Activated CD4-positive, alpha-beta T cell treated with anti-CD3 and anti-CD28 coated beads, Interleukin-2, amount 10 ng/mL, durations not matched to agents 24 days and 14 days (primary cell): ENCODE measurements around the gene PDIA2. TPM values are rescaled to one million over a fixed set of nuclear protein-coding genes. Genes with fewer than 3 reads are reported as not detected.

ENCODE experiments used
- DNase-seq: peaks from one replicate; pipeline ENCODE4 v3.0.0; 2022
- H3K27ac Mint-ChIP-seq: one replicate; pipeline ENCODE4 v1.8.0; 2022; ENCODE audit warnings: mild to moderate bottlenecking, mixed read lengths
- H3K27me3 Mint-ChIP-seq: one replicate; pipeline ENCODE4 v1.8.0; 2022; ENCODE audit warnings: mixed read lengths
- H3K36me3 Mint-ChIP-seq: one replicate; pipeline ENCODE4 v1.8.0; 2022; ENCODE audit warnings: low read depth, mild to moderate bottlenecking, mixed read lengths
- H3K4me1 Mint-ChIP-seq: one replicate; pipeline ENCODE4 v1.8.0; 2021; ENCODE audit warnings: mixed read lengths
- H3K4me3 Mint-ChIP-seq: one replicate; pipeline ENCODE4 v1.8.0; 2022; ENCODE audit warnings: mild to moderate bottlenecking, moderate library complexity, mixed read lengths
- H3K9me3 Mint-ChIP-seq: one replicate; pipeline ENCODE4 v1.8.0; 2021; ENCODE audit warnings: mixed read lengths
- intact Hi-C: fragments of 100-400 bp; cut with micrococcal nuclease; formaldehyde crosslinking; loops from one replicate; pipeline ENCODE4 v1.15.1; 2023
- total RNA-seq: library from RNA; stranded (reverse); gene quantifications from 2 replicates; pipeline ENCODE4 v1.2.3, GENCODE V29; 2022

The PDIA2 gene
- total RNA-seq, 1 donor from 2014 or later = not detected

- H3K36me3 Mint-ChIP-seq = no peaks in the 10 kb centered on the region
- no peak for DNase-seq
- H3K27ac Mint-ChIP-seq = no peak overlapping the region
- peaks cover 29% of the 10 kb centered on the region for H3K27me3 Mint-ChIP-seq
- intact Hi-C loops = no loop called here
- H3K4me3 Mint-ChIP-seq = no peak overlapping the region
- peaks cover 3% of the 10 kb centered on the region for H3K4me1 Mint-ChIP-seq
- H3K9me3 Mint-ChIP-seq = no peaks in the 10 kb centered on the region
Observed at GRCh38 chr16:280005-280460, 2.9 kb upstream of the PDIA2 start.

GRCh38 chr16:280552-280951 is 2.4 kb upstream of the PDIA2 start, which contains the start of gene ARHGDIG:
Gene ARHGDIG, plus strand, starts transcription at chr16:280591. Its CDS starts 90 bp downstream, at chr16:280681.
- H3K36me3 Mint-ChIP-seq = no peaks in the 10 kb centered on the region
- H3K4me1 Mint-ChIP-seq = peaks cover 3% of the 10 kb centered on the region
- H3K27ac Mint-ChIP-seq = no peak within 1 kb of the TSS
- no peaks in the 10 kb centered on the region for H3K9me3 Mint-ChIP-seq
- peaks cover 27% of the 10 kb centered on the region for H3K27me3 Mint-ChIP-seq
- no peak for DNase-seq
- intact Hi-C loops = no loop called here
- H3K4me3 Mint-ChIP-seq = no peak within 1 kb of the TSS

GRCh38 chr16:280991-281659 is 1.8 kb upstream of the PDIA2 start:
- Mint-ChIP-seq H3K9me3 (no peaks in the 10 kb centered on the region), H3K27ac (no peak overlapping the region), H3K4me3 (no peak overlapping the region), H3K27me3 (peaks cover 27% of the 10 kb centered on the region), H3K4me1 (peaks cover 3% of the 10 kb centered on the region), H3K36me3 (no peaks in the 10 kb centered on the region)
- no peak for DNase-seq
- intact Hi-C loops = no loop called here

DNA sequence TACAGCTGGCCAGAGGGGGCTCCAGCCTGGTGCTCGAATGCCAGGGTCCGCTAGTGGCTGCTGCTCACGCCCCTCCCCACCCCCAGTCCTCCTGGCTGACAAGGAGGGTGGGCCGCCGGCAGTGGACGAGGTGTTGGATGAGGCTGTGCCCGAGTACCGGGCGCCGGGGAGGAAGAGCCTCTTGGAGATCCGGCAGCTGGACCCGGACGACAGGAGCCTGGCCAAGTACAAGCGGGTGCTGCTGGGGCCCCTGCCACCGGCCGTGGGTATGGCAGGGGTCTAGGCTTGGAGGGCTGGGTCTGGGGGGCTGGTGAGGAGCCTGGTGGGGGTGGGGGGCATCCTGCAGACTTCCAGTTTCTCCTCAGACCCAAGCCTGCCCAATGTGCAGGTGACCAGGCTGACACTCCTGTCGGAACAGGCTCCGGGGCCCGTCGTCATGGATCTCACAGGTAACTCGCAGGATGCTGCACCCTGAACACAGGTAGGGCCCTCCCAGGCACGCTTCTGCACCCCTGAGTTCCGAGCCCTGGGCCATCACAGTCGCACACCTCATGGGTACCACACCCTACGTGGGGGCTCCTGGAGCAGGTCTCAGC is 1.2 kb upstream of the PDIA2 start:
- Mint-ChIP-seq H3K27me3 (peaks cover 21% of the 10 kb centered on the region), H3K27ac (no peak overlapping the region), H3K4me1 (peaks cover 3% of the 10 kb centered on the region), H3K36me3 (peaks cover 2% of the 10 kb centered on the region), H3K9me3 (no peaks in the 10 kb centered on the region), H3K4me3 (no peak overlapping the region)
- no peak for DNase-seq
- intact Hi-C loops = no loop called here

- no peak for DNase-seq
- Mint-ChIP-seq H3K4me3 (no peak overlapping the region), H3K27me3 (peaks cover 14% of the 10 kb centered on the region), H3K9me3 (no peaks in the 10 kb centered on the region), H3K27ac (no peak overlapping the region), H3K36me3 (peaks cover 2% of the 10 kb centered on the region), H3K4me1 (peaks cover 3% of the 10 kb centered on the region)
- intact Hi-C loops = no loop called here
Observed at GRCh38 chr16:282491-282890, 473 bp upstream of the PDIA2 start.

- no peaks in the 10 kb centered on the region for H3K4me1 Mint-ChIP-seq
- peaks cover 4% of the 10 kb centered on the region for H3K36me3 Mint-ChIP-seq
- no peak overlapping the region for H3K4me3 Mint-ChIP-seq
- H3K9me3 Mint-ChIP-seq = no peaks in the 10 kb centered on the region
- H3K27me3 Mint-ChIP-seq = peaks cover 6% of the 10 kb centered on the region
- intact Hi-C loops = no loop called here
- DNase-seq = no peak
- no peak overlapping the region for H3K27ac Mint-ChIP-seq
Observed at GRCh38 chr16:284204-285120, 1.5 kb downstream of the PDIA2 start.

DNA sequence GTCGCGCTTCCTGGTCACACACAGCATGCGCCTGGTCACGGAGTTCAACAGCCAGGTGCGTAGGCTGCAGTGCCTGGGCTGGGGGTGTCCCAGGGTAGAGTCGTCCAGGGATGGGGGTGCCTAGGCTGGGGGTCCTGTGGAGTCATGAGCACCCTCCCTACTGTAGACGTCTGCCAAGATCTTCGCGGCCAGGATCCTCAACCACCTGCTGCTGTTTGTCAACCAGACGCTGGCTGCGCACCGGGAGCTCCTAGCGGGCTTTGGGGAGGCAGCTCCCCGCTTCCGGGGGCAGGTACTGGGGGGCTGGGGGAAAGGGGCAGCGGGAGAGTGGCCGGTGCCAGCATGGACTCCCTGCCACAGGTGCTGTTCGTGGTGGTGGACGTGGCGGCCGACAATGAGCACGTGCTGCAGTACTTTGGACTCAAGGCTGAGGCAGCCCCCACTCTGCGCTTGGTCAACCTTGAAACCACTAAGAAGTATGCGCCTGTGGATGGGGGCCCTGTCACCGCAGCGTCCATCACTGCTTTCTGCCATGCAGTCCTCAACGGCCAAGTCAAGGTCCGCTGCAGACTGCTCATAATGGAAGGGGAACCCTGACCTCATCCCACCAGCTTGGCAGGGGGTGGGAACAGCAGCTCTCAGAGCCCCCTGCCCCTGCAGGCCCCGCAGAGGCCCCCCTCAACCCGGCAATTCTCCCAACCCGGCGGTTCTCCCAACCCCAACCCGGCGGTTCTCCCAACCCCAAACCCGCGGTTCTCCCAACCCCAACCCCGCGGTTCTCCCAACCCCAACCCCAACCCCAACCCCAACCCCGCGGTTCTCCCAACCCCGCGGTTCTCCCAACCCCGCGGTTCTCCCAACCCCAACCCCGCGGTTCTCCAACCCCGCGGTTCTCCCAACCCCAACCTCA is 2.4 kb downstream of the PDIA2 start:
- Mint-ChIP-seq H3K27me3 (peaks cover 6% of the 10 kb centered on the region), H3K4me3 (no peak overlapping the region), H3K9me3 (no peaks in the 10 kb centered on the region), H3K27ac (no peak overlapping the region), H3K36me3 (peaks cover 4% of the 10 kb centered on the region), H3K4me1 (no peaks in the 10 kb centered on the region)
- intact Hi-C loops = no loop called here
- no peak for DNase-seq

DNA sequence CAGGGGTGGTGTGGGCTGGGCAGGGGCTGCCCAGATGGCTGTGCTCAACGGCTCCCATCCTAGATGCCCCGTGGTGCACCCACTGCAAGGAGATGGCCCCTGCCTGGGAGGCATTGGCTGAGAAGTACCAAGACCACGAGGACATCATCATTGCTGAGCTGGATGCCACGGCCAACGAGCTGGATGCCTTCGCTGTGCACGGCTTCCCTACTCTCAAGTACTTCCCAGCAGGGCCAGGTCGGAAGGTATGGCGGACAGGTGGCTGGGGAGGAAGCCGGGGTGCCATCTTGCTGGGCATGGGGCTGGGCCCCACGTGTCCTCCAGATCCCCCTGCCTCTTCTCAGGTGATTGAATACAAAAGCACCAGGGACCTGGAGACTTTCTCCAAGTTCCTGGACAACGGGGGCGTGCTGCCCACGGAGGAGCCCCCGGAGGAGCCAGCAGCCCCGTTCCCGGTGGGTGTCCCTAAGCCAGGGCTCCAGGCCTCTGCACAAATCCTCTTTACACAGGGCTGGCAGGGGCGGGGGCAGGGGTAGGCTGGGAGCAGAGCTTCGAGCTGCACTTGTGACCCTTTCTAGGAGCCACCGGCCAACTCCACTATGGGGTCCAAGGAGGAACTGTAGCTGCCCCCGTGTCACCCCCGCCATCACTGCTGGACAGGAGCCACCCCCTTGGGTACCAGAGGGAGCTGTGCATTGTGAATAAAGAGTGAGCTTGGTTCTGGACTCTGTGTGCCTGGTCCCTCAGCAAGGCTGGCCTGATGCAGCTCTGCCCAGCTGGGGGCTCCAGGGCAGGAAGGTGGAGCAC is 3.7 kb downstream of the PDIA2 start:
- Mint-ChIP-seq H3K27ac (no peak overlapping the region), H3K4me3 (no peak overlapping the region), H3K4me1 (no peaks in the 10 kb centered on the region), H3K27me3 (peaks cover 2% of the 10 kb centered on the region), H3K9me3 (no peaks in the 10 kb centered on the region), H3K36me3 (peaks cover 4% of the 10 kb centered on the region)
- intact Hi-C loops = no loop called here
- no peak for DNase-seq

- Mint-ChIP-seq H3K9me3 (no peaks in the 10 kb centered on the region), H3K27me3 (no peaks in the 10 kb centered on the region), H3K36me3 (peaks cover 4% of the 10 kb centered on the region), H3K27ac (no peak overlapping the region), H3K4me3 (no peak overlapping the region), H3K4me1 (no peaks in the 10 kb centered on the region)
- intact Hi-C loops = no loop called here
- no peak for DNase-seq
Observed at GRCh38 chr16:287298-287811, 4.4 kb downstream of the PDIA2 start.

- Mint-ChIP-seq H3K9me3 (no peaks in the 10 kb centered on the region), H3K4me3 (no peak overlapping the region), H3K27ac (no peak overlapping the region), H3K27me3 (no peaks in the 10 kb centered on the region), H3K4me1 (no peaks in the 10 kb centered on the region), H3K36me3 (peaks cover 10% of the 10 kb centered on the region)
- DNase-seq = no peak
- intact Hi-C loops = no loop called here
Observed at GRCh38 chr16:287981-288920, 5.3 kb downstream of the PDIA2 start.

DNA sequence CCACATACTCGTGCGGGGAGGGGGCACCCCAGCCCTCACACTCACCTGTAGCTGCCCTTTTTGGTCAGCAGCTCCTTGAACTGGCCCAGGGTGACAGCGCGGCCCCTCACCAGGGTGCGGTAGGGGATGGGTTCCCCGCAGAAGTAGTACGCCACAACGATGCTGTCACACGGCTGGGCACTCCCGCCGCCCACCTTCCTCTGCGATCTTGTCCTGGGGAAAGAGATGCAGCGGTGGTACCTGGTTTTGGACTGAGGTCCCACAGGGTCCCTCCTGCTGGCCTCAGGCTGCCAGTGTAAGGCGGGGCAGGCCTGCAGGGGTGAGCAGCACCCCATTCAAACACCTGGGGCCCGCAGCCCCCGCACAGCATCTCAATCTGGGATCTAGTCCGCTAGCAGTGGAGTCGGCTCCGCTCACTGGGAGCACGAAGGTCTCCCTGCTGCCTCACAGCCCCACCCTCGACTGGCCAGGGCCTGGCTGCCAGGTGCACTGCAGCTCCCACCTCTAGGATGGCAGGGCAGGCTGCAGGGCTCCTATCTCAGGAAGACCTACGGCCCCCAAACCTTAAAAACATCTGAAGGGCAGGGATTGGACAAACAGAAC is 6.5 kb downstream of the PDIA2 start:
- Mint-ChIP-seq H3K27me3 (no peaks in the 10 kb centered on the region), H3K9me3 (no peaks in the 10 kb centered on the region), H3K4me1 (no peaks in the 10 kb centered on the region), H3K27ac (no peak overlapping the region), H3K36me3 (peaks cover 12% of the 10 kb centered on the region), H3K4me3 (no peak overlapping the region)
- DNase-seq = no peak
- intact Hi-C loops = no loop called here
